Measurements from ENCODE around the gene UNC79.

Gene UNC79

GRCh38 chr14:93719256-93719655 is 288.5 kb downstream of the UNC79 start:
- TF ChIP-seq CTCF (IDR thresholded peaks at IDR 0.05; ENCODE audit: extremely low read depth, missing control alignments): no peak
- DNase-seq (ENCODE audit: low spot score): no peak

- no peak for TF ChIP-seq CTCF (IDR thresholded peaks at IDR 0.05; ENCODE audit: extremely low read depth, missing control alignments)
- DNase-seq (ENCODE audit: low spot score): no peak
These were observed 289.5 kb downstream of the UNC79 start for GRCh38 chr14:93720076-93720815.

GRCh38 chr14:93720981-93721483 is 290.3 kb downstream of the UNC79 start:
- no peak for DNase-seq (ENCODE audit: low spot score)
- no peak for TF ChIP-seq CTCF (IDR thresholded peaks at IDR 0.05; ENCODE audit: extremely low read depth, missing control alignments)

- no peak for DNase-seq (ENCODE audit: low spot score)
- TF ChIP-seq CTCF (IDR thresholded peaks at IDR 0.05; ENCODE audit: extremely low read depth, missing control alignments): no peak
These were observed 292.3 kb downstream of the UNC79 start for GRCh38 chr14:93723001-93723400.

- TF ChIP-seq CTCF (IDR thresholded peaks at IDR 0.05; ENCODE audit: extremely low read depth, missing control alignments): no peak
These were observed 294.4 kb downstream of the UNC79 start for GRCh38 chr14:93725002-93725582.

GRCh38 chr14:93725993-93726392 is 295.3 kb downstream of the UNC79 start:
- no peak for DNase-seq (ENCODE audit: low spot score)
- no peak for TF ChIP-seq CTCF (IDR thresholded peaks at IDR 0.05; ENCODE audit: extremely low read depth, missing control alignments)

More at GRCh38 chr14:93725002-93725582, 294.4 kb downstream of the UNC79 start:
- no peak for DNase-seq (ENCODE audit: low spot score)

GRCh38 chr14:93727039-93727740 is 296.5 kb downstream of the UNC79 start:
- no peak for DNase-seq (ENCODE audit: low spot score)

More at GRCh38 chr14:93727039-93727740, 296.5 kb downstream of the UNC79 start:
- TF ChIP-seq CTCF (IDR thresholded peaks at IDR 0.05; ENCODE audit: extremely low read depth, missing control alignments): no peak
